Limb (tissue), 2 donors: ENCODE data around the gene FGFRL1.
A peak's percentile ranks its signal among the peaks of the same experiment; 100 is the strongest.

ENCODE experiments used
- DNase-seq, 2 donors: peaks; one replicate each; pipeline ENCODE4 v3.0.0-alpha.2; 2016; ENCODE audit errors: extremely low spot score in 2 of 2

The FGFRL1 gene

DNA sequence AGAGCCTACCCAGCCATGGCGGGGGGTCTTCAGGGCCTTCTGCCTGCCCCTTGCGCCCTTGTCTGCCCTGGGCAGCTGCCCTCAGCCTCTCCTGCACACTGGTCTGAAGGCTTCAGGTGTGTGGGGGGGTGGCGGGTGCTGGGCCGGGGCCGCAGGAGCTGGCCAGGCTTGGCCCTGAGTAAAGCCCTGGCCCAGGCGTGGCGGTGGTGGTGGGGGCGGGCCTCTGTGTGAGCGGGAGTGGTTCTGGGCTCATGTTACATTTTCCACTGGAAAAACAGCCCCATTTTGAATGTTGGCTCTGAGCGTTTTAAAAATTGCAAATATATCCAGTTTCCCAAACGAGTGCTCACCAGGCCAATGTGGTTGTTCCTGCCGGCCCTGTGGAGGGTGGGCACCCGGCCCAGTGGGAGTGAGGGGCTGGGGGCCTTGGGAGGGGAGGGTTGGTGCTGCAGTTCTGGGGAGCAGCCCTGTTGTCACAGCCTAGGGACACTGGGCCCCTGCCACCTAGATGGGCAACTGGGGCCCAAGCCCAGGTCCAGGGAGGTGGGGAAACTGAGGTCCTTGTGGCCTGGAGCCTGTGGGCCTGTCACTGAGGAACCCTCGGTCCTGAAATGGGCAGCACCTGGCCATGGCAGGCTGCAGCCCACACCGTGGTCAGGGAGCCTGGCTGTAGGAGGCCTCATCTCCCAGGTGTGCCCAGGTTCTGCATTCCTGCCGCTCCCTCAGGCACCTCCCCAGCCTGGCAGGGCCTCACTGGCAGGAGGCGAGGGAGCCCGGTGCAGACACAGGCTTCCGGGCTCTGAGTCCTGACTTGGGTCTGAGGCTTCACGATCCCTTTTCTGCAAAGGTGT lies 28.3 kb downstream of the FGFRL1 start:
- peak in 1 of 2 donors; percentile 78 for DNase-seq

DNA sequence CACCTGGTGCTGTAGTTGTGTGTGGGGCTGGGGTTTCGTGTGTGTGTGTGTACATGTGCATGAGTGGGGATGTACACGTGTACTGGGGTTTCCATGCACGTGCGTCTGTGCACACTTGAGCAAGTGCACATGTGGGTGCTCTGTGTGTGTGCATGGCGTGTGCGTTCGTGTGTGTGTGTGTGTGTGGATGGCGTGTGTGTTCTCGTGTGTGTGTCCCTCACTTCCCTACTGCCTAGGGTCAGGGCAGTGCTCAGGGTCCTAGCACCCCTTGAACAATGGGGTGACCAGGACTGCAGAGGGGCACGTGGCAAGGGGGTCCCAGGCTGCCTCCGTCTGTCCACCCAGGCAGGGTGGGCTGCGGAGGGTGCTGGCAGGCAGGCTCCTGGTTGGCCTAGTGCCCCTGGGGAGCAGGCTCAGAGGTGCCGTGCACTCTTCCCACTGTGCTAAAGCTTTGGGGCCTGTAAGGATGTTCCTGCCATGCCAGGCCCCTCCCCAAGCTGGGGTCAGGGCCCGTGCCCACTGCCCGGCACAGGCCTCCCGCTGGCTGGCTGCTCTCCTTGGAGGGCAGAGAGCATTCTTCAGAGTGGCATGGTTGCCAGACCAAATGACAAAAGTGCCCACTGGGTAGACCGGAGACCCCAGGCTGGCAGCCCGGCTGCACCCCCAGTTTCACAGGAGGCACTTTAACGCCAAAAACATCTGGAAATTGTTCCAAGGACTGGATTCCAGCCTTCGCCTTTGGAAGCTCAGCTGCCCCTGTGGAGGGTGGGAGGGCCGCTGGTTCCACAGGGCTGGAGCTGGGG lies 29.1 kb downstream of the FGFRL1 start:
- DNase-seq: no peak

DNA sequence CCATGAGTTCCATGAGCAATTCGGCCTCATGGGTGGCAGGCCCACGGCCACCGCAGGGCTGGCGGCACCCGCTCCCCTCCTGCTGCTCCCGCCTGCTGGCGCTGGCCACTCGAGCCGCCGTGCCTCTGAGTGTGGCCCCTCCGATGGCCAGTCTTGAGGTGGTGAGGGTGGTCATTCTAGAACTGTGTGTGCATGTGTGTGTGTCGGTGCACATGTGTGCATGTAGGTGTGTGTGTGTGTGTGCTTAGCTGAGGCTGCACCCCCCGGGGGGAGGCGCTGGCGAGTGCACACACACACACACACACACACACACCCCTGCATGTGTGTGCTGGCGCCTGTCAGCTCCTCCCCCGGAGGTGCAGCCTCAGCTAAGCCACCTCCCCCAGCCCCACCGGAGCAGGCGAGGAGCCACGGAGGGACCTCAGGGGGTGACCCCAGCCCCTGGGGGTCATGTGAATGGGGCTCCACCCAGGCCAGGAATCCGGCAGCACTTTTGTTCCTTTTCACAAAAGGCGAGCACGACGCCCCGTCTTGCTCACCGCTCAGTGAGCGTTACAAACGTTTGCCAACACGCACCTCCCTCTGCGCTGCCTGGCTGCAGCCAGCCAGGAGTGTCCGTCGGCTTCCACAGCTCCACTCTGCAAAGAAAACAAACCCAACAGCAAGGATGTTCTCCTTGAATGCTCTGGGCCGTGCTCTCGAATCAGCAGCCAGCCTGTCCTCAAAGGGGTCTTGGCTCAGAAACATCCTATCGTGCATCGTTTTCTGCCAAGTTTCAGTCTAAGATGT lies 29.9 kb downstream of the FGFRL1 start:
- DNase-seq: no peak

DNA sequence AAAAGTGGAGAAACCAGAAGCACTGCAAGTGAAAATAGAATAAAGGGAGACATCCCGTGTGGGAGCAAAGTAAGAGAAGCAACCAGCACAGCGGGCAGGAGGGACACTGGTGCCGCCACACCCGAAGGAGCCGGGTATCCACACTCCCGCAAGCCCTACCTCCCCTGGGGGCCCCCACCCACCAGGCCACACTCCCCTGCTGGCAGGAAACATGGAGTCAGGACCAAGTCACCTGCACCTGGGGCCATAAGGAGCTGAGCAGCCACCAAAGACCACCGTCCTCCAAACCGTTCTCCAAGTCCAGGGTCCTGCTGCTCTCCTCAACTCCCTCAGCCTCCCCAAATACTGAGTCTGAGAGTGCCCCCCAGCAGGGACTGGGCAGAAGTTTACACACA lies 30.5 kb downstream of the FGFRL1 start:
- DNase-seq: no peak

DNA sequence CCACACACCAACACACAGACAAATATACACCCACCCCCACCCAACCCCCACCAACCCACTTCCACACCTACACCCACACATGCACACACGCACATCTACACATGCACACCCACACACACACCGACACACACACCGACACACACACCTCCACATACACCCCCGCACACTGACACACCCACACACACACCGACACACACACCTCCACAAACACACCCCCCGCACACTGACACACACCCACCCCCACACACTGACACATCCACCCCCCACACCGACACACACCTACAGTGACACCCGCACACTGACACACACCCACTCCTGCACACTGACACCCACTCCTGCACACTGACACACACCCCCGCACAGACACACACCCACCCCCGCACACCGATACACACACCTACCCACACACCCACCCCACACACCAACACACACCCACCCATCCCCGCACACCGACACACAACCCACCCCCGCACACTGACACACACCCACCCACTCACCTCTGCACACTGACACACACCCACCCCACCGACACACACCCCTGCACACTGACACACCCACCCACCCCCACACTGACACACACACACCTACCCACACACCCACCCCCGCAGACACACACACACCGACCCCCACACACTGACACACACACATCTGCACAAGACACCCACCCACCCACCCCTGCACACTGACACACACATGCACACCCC lies 31.1 kb downstream of the FGFRL1 start:
- DNase-seq: no peak

DNA sequence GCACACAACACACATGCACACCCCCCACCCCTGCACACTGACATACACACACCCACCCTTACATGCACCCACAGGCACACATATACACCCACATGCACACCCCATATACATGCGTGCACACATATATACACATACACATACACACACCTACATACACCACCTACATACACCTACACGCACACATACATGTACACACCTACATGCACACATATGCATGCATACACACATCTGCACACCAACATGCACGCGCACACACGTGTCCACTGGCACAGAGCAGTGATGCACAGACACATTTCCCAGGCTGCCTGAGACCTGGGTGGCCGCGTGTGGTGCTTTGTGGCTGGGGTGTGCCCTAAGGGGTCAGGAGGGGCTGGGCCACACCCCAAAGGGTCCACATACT lies 31.7 kb downstream of the FGFRL1 start:
- DNase-seq: peak in 1 of 2 donors; percentile 28

DNA sequence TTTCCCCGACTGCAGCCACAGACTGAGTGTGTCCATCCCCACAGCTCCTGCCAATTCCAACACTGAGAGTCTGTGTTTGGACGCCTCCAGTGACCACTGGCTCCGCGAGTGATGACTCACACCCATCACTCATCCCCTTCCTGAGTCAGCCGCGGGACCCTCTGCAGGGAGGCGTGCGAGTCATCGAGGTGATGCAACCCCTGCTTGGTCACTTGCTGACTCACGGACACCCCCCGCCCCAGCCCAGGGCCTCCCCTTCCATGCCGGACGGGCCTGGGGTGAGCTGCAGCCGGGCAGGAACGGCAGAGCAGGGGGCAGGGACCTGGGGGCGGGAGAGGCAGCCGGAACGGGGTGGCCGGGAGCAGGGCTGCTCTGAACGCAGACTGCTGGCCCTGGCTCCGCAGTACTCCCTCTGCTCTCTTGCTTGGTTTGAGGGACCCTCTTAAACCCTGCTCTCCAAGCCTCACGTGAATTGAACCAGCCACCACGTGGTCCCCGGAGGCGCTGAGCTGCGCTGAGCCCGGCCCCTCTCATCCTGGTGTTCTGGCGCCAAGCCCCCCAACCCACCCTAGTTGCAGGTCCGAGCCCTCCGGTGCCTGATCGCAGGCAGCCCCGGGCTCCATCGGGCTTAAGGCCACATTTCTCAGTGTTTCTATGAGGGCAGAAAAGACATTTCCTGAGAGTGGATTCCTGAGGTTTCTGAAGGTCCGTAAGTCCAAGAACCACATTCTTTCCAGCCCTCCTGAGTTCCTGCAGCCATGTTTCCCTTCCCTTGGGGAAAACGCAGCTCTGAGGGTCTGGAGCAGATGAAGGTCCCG lies 32.4 kb downstream of the FGFRL1 start:
- DNase-seq: peak in 1 of 2 donors; percentile 69

DNA sequence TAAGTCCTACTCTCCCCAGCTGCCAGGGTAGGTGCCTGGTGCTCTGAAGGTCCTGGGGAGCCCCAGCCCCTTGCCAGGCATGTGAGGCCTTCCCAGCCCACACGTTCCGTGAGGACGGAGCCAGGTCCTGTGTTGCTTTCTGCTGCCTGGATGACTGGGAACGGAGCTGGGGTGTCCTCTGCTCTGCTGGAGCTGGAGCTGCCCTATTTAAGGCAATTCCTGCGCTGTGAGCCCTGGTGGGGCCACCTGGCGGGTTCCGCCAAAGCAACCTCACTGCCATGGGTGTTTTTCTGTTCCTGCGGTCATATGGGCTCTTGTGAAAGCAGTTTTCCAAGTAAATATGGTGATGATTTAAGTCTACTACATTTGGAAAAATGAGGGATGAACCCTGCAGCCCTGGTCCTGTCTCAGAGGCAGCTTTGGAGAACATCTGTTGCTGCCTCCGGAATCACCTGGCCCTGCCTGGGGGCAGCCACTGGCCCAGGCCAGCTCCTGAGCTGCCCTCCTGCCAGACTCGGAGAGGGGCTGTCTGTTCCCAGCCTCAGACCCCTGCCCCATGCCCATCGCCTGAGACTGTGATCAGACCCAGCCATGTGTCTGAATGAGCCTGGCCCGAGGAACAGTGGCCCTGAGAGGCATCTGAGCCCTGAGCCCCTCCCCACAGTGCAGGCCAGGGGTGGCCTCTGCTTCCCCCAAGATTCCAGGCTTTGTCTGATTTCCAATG lies 33.2 kb downstream of the FGFRL1 start:
- peak in 1 of 2 donors; percentile 33 for DNase-seq

DNA sequence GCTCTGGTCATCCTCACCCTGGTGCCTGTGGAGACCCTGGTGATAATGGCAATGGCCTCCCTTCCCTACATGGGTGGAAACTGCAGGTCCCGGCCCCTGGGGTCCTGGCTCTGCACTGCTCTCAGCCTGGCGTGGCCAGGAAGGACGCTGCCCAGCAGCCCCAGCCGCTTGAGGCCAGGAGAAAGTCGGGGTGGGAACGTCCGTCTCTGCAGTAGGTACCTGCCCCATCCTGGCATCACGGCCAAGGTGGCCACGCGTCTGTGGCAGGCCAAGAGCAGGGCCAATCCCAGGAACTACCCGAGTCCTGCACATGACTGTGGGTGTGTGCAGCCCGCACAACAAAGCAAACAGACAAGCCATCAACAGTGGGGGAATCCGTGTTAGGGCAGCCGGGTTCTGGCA lies 33.8 kb downstream of the FGFRL1 start:
- DNase-seq: peak in 1 of 2 donors; percentile 30

DNA sequence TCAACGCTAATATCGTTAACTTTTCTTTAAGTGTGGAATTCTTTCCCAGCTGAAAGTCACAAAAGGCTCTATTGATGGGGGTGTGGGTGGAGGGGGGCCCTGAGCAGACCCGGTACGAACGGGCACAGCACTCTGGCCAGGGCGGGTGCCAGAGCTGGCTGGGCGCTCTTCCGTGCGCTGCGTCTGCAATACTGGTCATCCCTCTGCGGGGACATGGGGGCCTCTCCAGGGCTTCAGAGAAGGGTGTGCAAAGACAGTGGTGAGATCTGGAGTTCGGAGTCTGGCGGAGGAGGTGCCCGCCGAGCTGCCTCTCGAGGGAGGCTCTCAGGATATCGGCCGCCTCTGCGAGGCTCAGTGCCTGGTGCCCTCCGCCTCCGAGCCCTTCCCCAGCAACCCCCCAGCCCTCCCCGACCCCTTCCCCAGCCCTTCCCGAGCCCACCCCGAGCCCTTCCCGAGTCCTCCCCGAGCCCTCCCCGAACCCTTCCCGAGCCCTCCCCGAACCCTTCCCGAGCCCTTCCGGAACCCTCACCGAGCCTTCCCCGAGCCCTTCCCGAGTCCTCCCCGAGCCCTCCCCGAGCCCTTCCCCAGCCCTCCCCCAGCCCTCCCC lies 34.3 kb downstream of the FGFRL1 start:
- DNase-seq: peak in 1 of 2 donors; percentile 27

DNA sequence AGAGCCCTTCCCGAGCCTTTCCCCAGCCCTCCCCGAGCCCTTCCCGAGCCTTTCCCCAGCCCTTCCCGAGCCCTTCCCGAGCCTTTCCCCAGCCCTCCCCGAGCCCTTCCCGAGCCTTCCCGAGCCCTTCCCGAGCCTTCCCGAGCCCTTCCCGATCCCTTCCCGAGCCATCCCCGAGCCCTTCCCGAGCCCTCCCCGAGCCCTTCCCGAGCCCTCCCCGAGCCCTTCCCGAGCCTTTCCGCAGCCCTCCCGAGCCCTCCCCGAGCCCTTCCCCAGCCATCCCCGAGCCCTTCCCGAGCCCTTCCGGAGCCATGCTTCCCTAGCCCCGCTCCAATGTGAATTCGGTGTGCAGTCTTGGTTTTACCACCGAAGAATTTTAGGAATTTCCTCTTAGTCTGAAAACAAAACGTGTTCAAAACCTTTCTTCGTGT lies 35.2 kb downstream of the FGFRL1 start:
- peak in 1 of 2 donors; percentile 90 for DNase-seq

DNA sequence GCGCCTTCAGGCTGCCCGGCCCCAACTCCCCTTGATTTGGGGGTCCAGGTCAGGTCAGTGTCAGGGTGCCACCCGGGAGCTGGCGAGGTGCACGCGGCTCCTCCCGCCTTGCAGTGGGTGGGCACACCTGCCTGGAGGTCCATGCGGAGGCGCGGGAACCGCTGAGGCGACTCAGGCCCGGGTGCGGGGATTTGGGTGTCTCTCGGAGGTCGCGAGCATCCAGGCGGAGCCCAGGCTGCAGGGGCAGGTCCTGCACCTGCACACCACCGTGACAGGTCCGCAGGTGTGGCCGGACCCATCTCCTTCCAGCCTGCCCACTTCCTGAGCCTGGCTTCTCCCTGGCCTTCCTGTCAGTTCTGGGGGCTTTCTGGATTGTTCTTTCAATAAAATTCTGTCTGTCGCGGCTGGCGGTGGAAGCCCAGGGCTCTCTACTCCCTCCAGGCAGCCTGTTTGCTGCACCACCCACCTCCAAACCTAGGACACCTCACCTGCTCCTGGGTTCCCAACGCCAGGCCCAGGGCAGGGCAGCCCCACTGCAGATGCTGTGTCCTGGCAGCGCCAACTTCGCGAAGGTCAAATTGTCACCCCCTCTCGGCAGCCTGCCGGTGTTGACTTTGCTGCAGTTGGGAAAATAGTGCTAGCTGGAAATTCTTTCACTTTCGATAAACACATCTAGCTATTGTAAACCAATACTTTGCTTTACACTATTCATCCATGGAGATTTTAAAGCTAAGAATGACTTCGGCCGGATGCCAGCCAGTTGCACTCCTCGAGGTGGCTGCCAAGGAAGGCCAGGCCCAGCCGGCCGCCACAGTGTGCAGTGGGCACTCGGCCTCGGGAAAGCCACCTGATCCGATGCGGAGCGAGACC lies 35.9 kb downstream of the FGFRL1 start:
- peak in 1 of 2 donors; percentile 39 for DNase-seq

DNA sequence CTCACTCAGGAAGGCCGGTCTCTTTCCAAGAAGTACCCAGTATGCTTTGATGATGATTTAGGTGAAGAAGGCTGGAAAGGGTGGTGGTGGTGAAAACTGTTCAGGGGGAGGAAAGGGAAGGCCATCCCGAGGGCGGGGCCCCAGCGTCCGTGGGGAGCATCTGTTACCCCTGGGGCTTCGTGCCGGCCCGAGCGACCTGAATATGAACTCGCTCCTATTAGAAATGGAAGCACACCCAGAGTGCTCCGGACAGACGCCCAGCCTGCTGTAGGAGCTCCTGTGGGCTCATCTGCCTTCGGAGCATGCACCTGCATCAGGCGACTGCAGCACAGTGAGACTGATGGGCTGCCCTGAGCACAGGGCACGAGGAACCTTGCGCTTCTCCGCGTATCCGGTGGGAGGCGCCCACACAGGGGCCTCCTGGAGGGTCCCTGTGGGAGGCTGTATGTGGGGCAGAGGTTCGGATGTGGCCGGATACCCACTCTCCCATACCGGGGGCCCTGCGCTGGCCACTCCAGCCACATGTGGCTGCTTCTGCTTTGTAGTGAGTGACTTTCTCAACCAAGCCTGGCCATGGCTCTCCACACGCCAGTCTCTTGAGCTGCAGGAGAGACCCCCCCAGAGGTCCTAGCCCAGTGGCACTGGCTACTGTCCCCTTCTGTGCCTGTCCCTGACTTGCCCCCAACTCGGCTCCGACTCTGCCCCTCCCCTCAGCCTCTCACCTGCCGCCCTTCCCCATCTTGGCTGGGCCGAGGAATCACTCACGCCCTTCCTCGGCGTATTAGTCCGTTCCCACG lies 36.7 kb downstream of the FGFRL1 start:
- DNase-seq: peak in 1 of 2 donors; percentile 26

DNA sequence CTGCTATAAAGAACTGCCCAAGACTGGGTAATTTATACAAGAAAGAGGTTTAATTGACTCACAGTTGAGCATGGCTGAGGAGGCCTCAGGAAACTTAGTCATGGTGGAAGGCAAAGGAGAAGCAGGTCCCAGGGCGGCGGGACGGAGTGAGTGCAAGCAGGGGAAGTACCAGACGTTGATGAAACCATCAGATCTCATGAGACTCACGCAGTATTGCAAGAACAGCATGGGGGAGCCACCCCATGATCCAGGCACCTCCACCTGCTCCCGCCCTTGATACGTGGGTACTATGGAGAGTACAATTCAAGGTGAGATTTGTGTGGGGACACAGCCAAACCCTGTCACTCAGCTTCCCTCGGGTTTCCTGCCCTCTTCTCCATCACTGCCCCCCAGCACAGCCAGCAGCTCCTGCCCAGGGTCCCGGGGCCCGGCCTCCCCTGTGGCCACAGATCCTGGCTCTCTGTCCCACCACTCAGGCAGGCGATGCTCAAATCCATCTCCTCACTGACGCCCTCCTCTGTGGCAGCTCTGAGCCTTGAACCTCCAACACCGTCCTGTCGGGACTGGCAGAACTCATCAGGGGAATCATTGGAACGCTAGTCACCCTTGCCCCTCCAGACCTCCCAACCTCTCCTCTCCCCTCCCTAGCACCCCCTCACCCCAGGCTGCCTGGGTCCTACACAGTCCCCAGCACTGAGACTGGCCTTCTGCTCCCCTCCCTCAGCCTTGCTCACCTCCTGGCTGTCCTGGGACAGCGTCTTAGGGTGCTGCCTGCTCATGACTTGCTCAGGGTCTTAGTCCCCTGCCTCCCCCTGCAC lies 37.6 kb downstream of the FGFRL1 start:
- DNase-seq: no peak

DNA sequence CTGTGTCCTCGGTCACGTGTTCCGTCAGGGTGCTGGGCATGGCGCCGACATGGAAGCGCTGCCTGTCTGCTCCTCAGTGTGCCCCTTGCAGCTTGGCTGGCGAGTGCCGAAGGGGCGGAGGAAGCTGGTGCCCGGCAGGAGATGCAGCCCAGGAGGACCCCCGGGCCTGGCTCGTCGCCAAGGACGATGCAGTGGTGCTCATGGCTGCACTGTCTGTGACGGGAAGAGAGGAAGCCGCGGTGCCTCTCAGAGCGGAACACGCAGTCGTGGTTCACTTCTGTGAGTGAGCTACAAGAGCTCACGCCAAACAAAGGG lies 38.1 kb downstream of the FGFRL1 start:
- peak in 1 of 2 donors; percentile 45 for DNase-seq

DNA sequence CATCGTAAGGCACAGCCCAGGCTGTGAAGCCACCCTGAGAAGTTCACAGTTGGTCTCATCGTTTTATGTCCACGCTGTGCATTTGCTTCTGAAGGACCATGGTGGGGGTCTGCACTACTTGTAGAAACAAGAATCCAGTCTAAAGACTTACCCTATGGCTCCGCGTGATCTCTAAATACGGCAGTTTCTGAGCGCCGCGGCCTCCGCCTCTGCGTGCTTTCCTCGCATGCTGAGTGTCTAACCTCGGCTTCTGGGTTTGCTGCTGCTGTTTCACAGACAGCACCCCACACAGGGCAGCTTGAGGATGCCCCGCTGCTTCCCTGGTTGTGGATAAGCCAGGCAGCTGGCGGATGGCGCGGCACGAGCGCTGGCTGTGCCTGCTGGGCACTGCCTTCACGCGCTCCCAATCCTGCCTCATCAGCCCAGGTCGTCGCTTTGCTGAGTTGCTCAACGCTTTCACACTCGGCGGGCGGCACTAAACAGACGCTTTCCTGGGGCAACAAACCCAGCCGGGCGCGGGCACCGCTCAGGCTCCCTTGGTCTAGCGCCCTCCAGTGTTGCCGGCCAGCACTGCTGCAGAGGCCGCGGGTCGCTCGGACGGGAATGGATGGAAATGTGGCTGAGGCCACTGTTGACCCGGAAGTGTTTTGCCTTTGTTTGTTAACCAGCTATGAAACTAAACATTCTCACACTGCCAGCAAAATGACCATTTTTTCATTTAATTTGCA lies 39.2 kb downstream of the FGFRL1 start:
- DNase-seq: peak in 1 of 2 donors; percentile 71
